KOPT-K1 (cell line): ENCODE measurements around the gene BHLHE41.

ENCODE experiments used
- H3K27ac ChIP-seq: fragments of 200-600 bp; sonication (generic); 2 replicates; pipeline ENCODE4 v1.5.1; 2016; ENCODE audit warnings: antibody characterized with exemption, mild to moderate bottlenecking, low read depth, low read length; ENCODE audit not compliant: poor library complexity, severe bottlenecking
- H3K36me3 ChIP-seq: fragments of 200-600 bp; sonication (generic); 2 replicates; pipeline ENCODE4 v1.5.1; 2017; ENCODE audit warnings: antibody characterized with exemption, mild to moderate bottlenecking, low read length, moderate library complexity; ENCODE audit not compliant: insufficient read depth
- H3K9me3 ChIP-seq: fragments of 200-600 bp; sonication (generic); 2 replicates; pipeline ENCODE4 v1.5.1; 2017; ENCODE audit warnings: antibody characterized with exemption, low read length, mild to moderate bottlenecking; ENCODE audit not compliant: insufficient read depth, poor library complexity, severe bottlenecking

BHLHE41 gene

GRCh38 chr12:26124446-26125399, at the start of gene BHLHE41:
BHLHE41 (minus strand) TSS chr12:26125037; CDS start chr12:26124779, 258 bp downstream.
- Histone ChIP-seq H3K36me3 (no peaks in the 10 kb centered on the region), H3K27ac (no peak within 1 kb of the TSS), H3K9me3 (no peaks in the 10 kb centered on the region)

- H3K9me3 ChIP-seq, result no peaks in the 10 kb centered on the region
Observed at GRCh38 chr12:26172946-26173552, 48.2 kb upstream of the BHLHE41 start.

GRCh38 chr12:26172539-26172938, 47.7 kb upstream of the BHLHE41 start:
- Histone ChIP-seq H3K36me3 (no peaks in the 10 kb centered on the region), H3K9me3 (no peaks in the 10 kb centered on the region), H3K27ac (no peak overlapping the region)

More at GRCh38 chr12:26172946-26173552, 48.2 kb upstream of the BHLHE41 start:
- Histone ChIP-seq H3K27ac (no peak overlapping the region), H3K36me3 (no peaks in the 10 kb centered on the region)

GRCh38 chr12:26172013-26172412, 47.2 kb upstream of the BHLHE41 start:
- Histone ChIP-seq H3K27ac (no peak overlapping the region), H3K9me3 (no peaks in the 10 kb centered on the region), H3K36me3 (no peaks in the 10 kb centered on the region)

- H3K27ac ChIP-seq, result no peak overlapping the region
- no peaks in the 10 kb centered on the region for H3K9me3 ChIP-seq
- no peaks in the 10 kb centered on the region for H3K36me3 ChIP-seq
Observed at GRCh38 chr12:26164118-26164517, 39.3 kb upstream of the BHLHE41 start.

- no peaks in the 10 kb centered on the region for H3K36me3 ChIP-seq
- no peaks in the 10 kb centered on the region for H3K9me3 ChIP-seq
- H3K27ac ChIP-seq, result no peak overlapping the region
Observed at GRCh38 chr12:26162905-26163304, 38.1 kb upstream of the BHLHE41 start.

- Histone ChIP-seq H3K36me3 (no peaks in the 10 kb centered on the region), H3K9me3 (no peaks in the 10 kb centered on the region), H3K27ac (no peak overlapping the region)
Observed at GRCh38 chr12:26162174-26162573, 37.3 kb upstream of the BHLHE41 start.

GRCh38 chr12:26158078-26158764, 33.4 kb upstream of the BHLHE41 start:
- H3K36me3 ChIP-seq, result no peaks in the 10 kb centered on the region
- H3K9me3 ChIP-seq, result no peaks in the 10 kb centered on the region
- H3K27ac ChIP-seq, result no peak overlapping the region

GRCh38 chr12:26157001-26157400, 32.2 kb upstream of the BHLHE41 start:
- Histone ChIP-seq H3K27ac (no peak overlapping the region), H3K36me3 (no peaks in the 10 kb centered on the region), H3K9me3 (no peaks in the 10 kb centered on the region)

- no peaks in the 10 kb centered on the region for H3K9me3 ChIP-seq
- H3K36me3 ChIP-seq, result no peaks in the 10 kb centered on the region
- no peak overlapping the region for H3K27ac ChIP-seq
Observed at GRCh38 chr12:26156201-26156871, 31.5 kb upstream of the BHLHE41 start.

- no peaks in the 10 kb centered on the region for H3K36me3 ChIP-seq
- H3K27ac ChIP-seq, result no peak overlapping the region
Observed at GRCh38 chr12:26153421-26154154, 28.8 kb upstream of the BHLHE41 start.

GRCh38 chr12:26152507-26153102, 27.8 kb upstream of the BHLHE41 start:
- Histone ChIP-seq H3K9me3 (no peaks in the 10 kb centered on the region), H3K36me3 (no peaks in the 10 kb centered on the region), H3K27ac (no peak overlapping the region)

More at GRCh38 chr12:26153421-26154154, 28.8 kb upstream of the BHLHE41 start:
- no peaks in the 10 kb centered on the region for H3K9me3 ChIP-seq

- Histone ChIP-seq H3K36me3 (no peaks in the 10 kb centered on the region), H3K27ac (no peak overlapping the region), H3K9me3 (no peaks in the 10 kb centered on the region)
Observed at GRCh38 chr12:26150736-26151450, 26.1 kb upstream of the BHLHE41 start.
